ENCODE data around the gene DSCAM. TPM values are rescaled to one million over a fixed set of nuclear protein-coding genes. Genes with fewer than 3 reads are reported as not detected.

The DSCAM gene
- total and polyA plus RNA-seq, 10 of the 15 experiments (the other 5 are each of a cell fraction or from before 2014, with no cell fraction given): not detected

GRCh38 chr21:40639616-40640194 lies 207.3 kb downstream of the DSCAM start:
- WGBS (ENCODE audit: insufficient coverage, insufficient replicate concordance, low lambda C conversion rate, missing lambda C conversion rate): 2% methylated on average over 6 of the region's 6 CpGs
- TF ChIP-seq SRF (IDR thresholded peaks at IDR 0.05; ENCODE audit: low read depth in 2 of 2, low read length in 2 of 2) (no peak), RUNX3 (IDR thresholded peaks at IDR 0.05; ENCODE audit: low read length) (no peak), SPI1 (IDR thresholded peaks at IDR 0.05; ENCODE audit: borderline replicate concordance, insufficient read depth, low read depth, low read length) (no peak), PBX3 (IDR thresholded peaks at IDR 0.05; ENCODE audit: insufficient replicate concordance, low read depth, low read length) (no peak), MAX (IDR thresholded peaks at IDR 0.05; ENCODE audit: low read depth, low read length) (no peak), BCL3 (IDR thresholded peaks at IDR 0.05; ENCODE audit: borderline replicate concordance, insufficient read depth, low read depth, low read length, poor library complexity, severe bottlenecking) (no peak), BACH1 (IDR thresholded peaks at IDR 0.05; ENCODE audit: borderline replicate concordance) (no peak), YBX1 (IDR thresholded peaks at IDR 0.05) (no peak), NFIC (IDR thresholded peaks at IDR 0.05; ENCODE audit: low read depth, low read length) (no peak), MXI1 (IDR thresholded peaks at IDR 0.05; ENCODE audit: low read depth, low read length) (no peak)
- Histone ChIP-seq H3K27me3 (replicated peaks in 1 of 2; ENCODE audit: control insufficient read depth in 2 of 2, insufficient read depth in 2 of 2, low read length in 1 of 2) (no peaks in the 10 kb centered on the region), H3K36me3 (ENCODE audit: control insufficient read depth in 2 of 2, insufficient read depth in 2 of 2, low read length in 1 of 2) (no peaks in the 10 kb centered on the region), H3K4me3 (no peak overlapping the region), H3K9ac (ENCODE audit: control insufficient read depth, insufficient read depth, low read length) (no peak overlapping the region), H3K27ac (ENCODE audit: control insufficient read depth, insufficient read depth) (no peak overlapping the region), H3K79me2 (ENCODE audit: control insufficient read depth, insufficient read depth, low read length) (no peaks in the 10 kb centered on the region), H3K4me2 (ENCODE audit: control insufficient read depth, insufficient read depth) (no peak overlapping the region), H4K20me1 (ENCODE audit: control insufficient read depth, insufficient read depth) (no peaks in the 10 kb centered on the region), H3K9me3 (replicated peaks; ENCODE audit: control insufficient read depth, insufficient read depth, low read length) (no peaks in the 10 kb centered on the region; the same call in 2 of the 3 replicates), H2AFZ (ENCODE audit: control insufficient read depth, low read depth, low read length) (no peak overlapping the region), H3K4me1 (ENCODE audit: control insufficient read depth, insufficient read depth, low read length) (no peaks in the 10 kb centered on the region)
- CTCF ChIA-PET: no interaction called here
- intact Hi-C loops (cut with micrococcal nuclease; ENCODE audit: unreplicated experiment): no loop called here
- no peak for ATAC-seq
- FAIRE-seq: no peak
- no peak for DNase-seq (ENCODE audit: low read depth, low spot score)
- in situ Hi-C loops (cut with MboI): no loop called here
- no TSS peak for BruUV-seq (replicated peaks)
- SMC1A ChIA-PET (ENCODE audit: uncharacterized antibody, unreplicated experiment): no interaction called here
- POLR2A ChIA-PET: no interaction called here
- RAD21 ChIA-PET (ENCODE audit: unreplicated experiment): no interaction called here

Measured in GM12878 (cell line).